Neuronal stem cell (in vitro differentiated cells): ENCODE results near the gene GOSR2.

Experiments
- DNase-seq: peaks from one replicate; pipeline ENCODE4 v3.0.0-alpha.2; 2013; ENCODE audit warnings: low spot score
- H2AFZ ChIP-seq: one replicate; pipeline ENCODE4 v1.6.1; 2013; ENCODE audit warnings: mild to moderate bottlenecking, low read length, inconsistent platforms
- H2AK5ac ChIP-seq: 2 replicates; pipeline ENCODE4 v1.6.1; 2013; ENCODE audit warnings: low read depth, mild to moderate bottlenecking, inconsistent platforms, low read length, moderate library complexity, mixed read lengths
- H2BK120ac ChIP-seq: 2 replicates; pipeline ENCODE4 v1.6.1; 2013; ENCODE audit warnings: low read depth, mild to moderate bottlenecking, inconsistent platforms, low read length, moderate library complexity, mixed read lengths
- H2BK12ac ChIP-seq: one replicate; pipeline ENCODE4 v1.6.1; 2013; ENCODE audit warnings: low read length, inconsistent platforms
- H2BK15ac ChIP-seq: 2 replicates; pipeline ENCODE4 v1.6.1; 2013; ENCODE audit warnings: mild to moderate bottlenecking, low read length, inconsistent platforms, mixed read lengths
- H2BK5ac ChIP-seq: one replicate; pipeline ENCODE4 v1.6.1; 2013; ENCODE audit warnings: inconsistent platforms, mild to moderate bottlenecking, low read length, moderate library complexity
- H3K14ac ChIP-seq: one replicate; pipeline ENCODE4 v1.6.1; 2013; ENCODE audit warnings: low read length, inconsistent platforms
- H3K18ac ChIP-seq: 2 replicates; pipeline ENCODE4 v1.6.1; 2013; ENCODE audit warnings: low read length, inconsistent platforms
- H3K23ac ChIP-seq: 2 replicates; pipeline ENCODE4 v1.6.1; 2013; ENCODE audit warnings: low read depth, mild to moderate bottlenecking, mixed read lengths, low read length, inconsistent platforms; ENCODE audit not compliant: poor library complexity
- H3K27ac ChIP-seq: replicated peaks from 3 replicates; pipeline ENCODE4 v1.5.1; 2013; ENCODE audit warnings: low read length, inconsistent platforms
- H3K27me3 ChIP-seq, 3 experiments: 2 replicates each; pipeline ENCODE4 v1.6.1; 2013; ENCODE audit warnings: low read length in 3 of 3, mild to moderate bottlenecking in 2 of 3, inconsistent platforms in 1 of 3, low read depth in 1 of 3, mixed read lengths in 1 of 3, moderate library complexity in 1 of 3; ENCODE audit not compliant: control insufficient read depth in 3 of 3, insufficient read depth in 3 of 3
- H3K36me3 ChIP-seq, 2 donors: replicated peaks in 1 of 2; 2 replicates each; pipeline ENCODE4 v1.6.1; 2013; ENCODE audit warnings: low read length in 2 of 2; ENCODE audit not compliant: control insufficient read depth in 2 of 2, insufficient read depth in 2 of 2
- H3K4ac ChIP-seq: 2 replicates; pipeline ENCODE4 v1.6.1; 2013; ENCODE audit warnings: inconsistent platforms, mild to moderate bottlenecking, low read length, moderate library complexity
- H3K4me1 ChIP-seq, 2 donors: 1 replicate in 1 of 2; 2 replicates in 1 of 2; pipeline ENCODE4 v1.6.1; 2013; ENCODE audit warnings: low read length in 2 of 2, low read depth in 1 of 2; ENCODE audit not compliant: control insufficient read depth in 2 of 2, insufficient read depth in 1 of 2
- H3K4me2 ChIP-seq: one replicate; pipeline ENCODE4 v1.6.1; 2013; ENCODE audit warnings: mild to moderate bottlenecking, low read length, inconsistent platforms; ENCODE audit not compliant: insufficient read depth, poor library complexity, severe bottlenecking
- H3K4me3 ChIP-seq, 2 donors: 2 replicates each; pipeline ENCODE4 v1.5.1; 2013; ENCODE audit warnings: low read length in 2 of 2, mild to moderate bottlenecking in 2 of 2, inconsistent platforms in 1 of 2, moderate library complexity in 1 of 2
- H3K79me1 ChIP-seq: one replicate; pipeline ENCODE4 v1.6.1; 2013; ENCODE audit warnings: low read depth, mild to moderate bottlenecking, inconsistent platforms, low read length, moderate library complexity
- H3K9ac ChIP-seq: one replicate; pipeline ENCODE4 v1.6.1; 2013; ENCODE audit warnings: mild to moderate bottlenecking, low read depth, low read length, inconsistent platforms; ENCODE audit not compliant: poor library complexity
- H3K9me3 ChIP-seq, 2 donors: replicated peaks in 1 of 2; 2 replicates each; pipeline versions ENCODE3 to v1.6.1; 2013; ENCODE audit warnings: low read length in 2 of 2, mild to moderate bottlenecking in 2 of 2, inconsistent platforms in 1 of 2, low read depth in 1 of 2, mixed read lengths in 1 of 2, moderate library complexity in 1 of 2; ENCODE audit not compliant: control insufficient read depth in 2 of 2, insufficient read depth in 1 of 2
- H4K8ac ChIP-seq: one replicate; pipeline ENCODE4 v1.6.1; 2013; ENCODE audit warnings: low read depth, mild to moderate bottlenecking, inconsistent platforms, low read length, moderate library complexity
- H4K91ac ChIP-seq: one replicate; pipeline ENCODE4 v1.6.1; 2013; ENCODE audit warnings: low read length, low read depth, mild to moderate bottlenecking, inconsistent platforms; ENCODE audit not compliant: poor library complexity
- WGBS, 2 donors: extraction: QIAGEN DNeasy Blood & Tissue Kit; methylation state at CpG; one replicate each; pipeline ENCODE4 v1.1.7; 2013; ENCODE audit warnings: missing lambda C conversion rate in 2 of 2, mixed read lengths in 1 of 2; ENCODE audit not compliant: insufficient read length in 2 of 2, insufficient replicate concordance in 1 of 2; ENCODE audit errors: extremely low coverage in 2 of 2; 5-methylcytosine and 5-hydroxymethylcytosine counted together

Gene GOSR2

GRCh38 chr17:46903762-46904672 is 18.9 kb upstream of the GOSR2 start:
- Histone ChIP-seq H3K27me3 (peaks cover 0 to 20% (median 0%) of the 10 kb centered on the region in 3 experiments), H3K9ac (peak overlapping the region; percentile 40), H3K18ac (no peak overlapping the region), H2BK5ac (no peak overlapping the region), H2BK120ac (no peak overlapping the region), H3K14ac (peak overlapping the region; percentile 94), H3K4me2 (no peak overlapping the region), H3K23ac (no peak overlapping the region), H4K91ac (no peak overlapping the region), H3K36me3 (no peaks in the 10 kb centered on the region), H3K27ac (no peak overlapping the region), H2BK12ac (no peak overlapping the region), H4K8ac (no peak overlapping the region), H2BK15ac (no peak overlapping the region), H3K4me3 (no peak overlapping the region), H2AFZ (no peak overlapping the region), H3K79me1 (no peaks in the 10 kb centered on the region), H3K9me3 (no peaks in the 10 kb centered on the region), H3K4me1 (peaks cover 4% of the 10 kb centered on the region in 2 donors), H3K4ac (no peak overlapping the region), H2AK5ac (no peak overlapping the region)
- DNase-seq, result no peak
- 100% methylated on average over 1 of the region's 4 CpGs; no CpG with 5 or more reads in 1 of the 2 donors for WGBS, 2 donors

- Histone ChIP-seq H3K4me2 (no peak overlapping the region), H2BK12ac (peak overlapping the region; percentile 30), H3K4me1 (peaks cover 4 to 11% of the 10 kb centered on the region in 2 donors), H3K23ac (peak overlapping the region; percentile 89), H3K9ac (no peak overlapping the region), H4K91ac (no peak overlapping the region), H2AK5ac (peak overlapping the region; percentile 45), H4K8ac (no peak overlapping the region), H3K14ac (peak overlapping the region; percentile 47), H2AFZ (peak overlapping the region; percentile 54), H2BK120ac (no peak overlapping the region), H3K27me3 (peaks cover 0 to 32% (median 3%) of the 10 kb centered on the region in 3 experiments), H2BK15ac (no peak overlapping the region), H2BK5ac (no peak overlapping the region), H3K27ac (no peak overlapping the region), H3K4ac (no peak overlapping the region), H3K18ac (peak overlapping the region; percentile 63), H3K36me3 (no peaks in the 10 kb centered on the region), H3K79me1 (no peaks in the 10 kb centered on the region), H3K9me3 (no peaks in the 10 kb centered on the region), H3K4me3 (no peak overlapping the region)
- WGBS, 2 donors, result no CpG with 5 or more reads among the region's 14 CpGs
- DNase-seq, result no peak
Measured at GRCh38 chr17:46908068-46908737, 14.8 kb upstream of the GOSR2 start.

- Histone ChIP-seq H3K79me1 (no peaks in the 10 kb centered on the region), H3K4me1 (peaks cover 4 to 11% of the 10 kb centered on the region in 2 donors), H4K91ac (no peak overlapping the region), H2BK12ac (no peak overlapping the region), H3K4me3 (no peak overlapping the region), H3K27me3 (peaks cover 0 to 31% (median 4%) of the 10 kb centered on the region in 3 experiments), H2AK5ac (no peak overlapping the region), H3K36me3 (no peaks in the 10 kb centered on the region), H3K18ac (no peak overlapping the region), H2AFZ (no peak overlapping the region), H3K23ac (no peak overlapping the region), H2BK15ac (peak overlapping the region; percentile 54), H3K14ac (no peak overlapping the region), H3K9me3 (no peaks in the 10 kb centered on the region), H2BK5ac (no peak overlapping the region), H4K8ac (no peak overlapping the region), H3K9ac (no peak overlapping the region), H3K4me2 (no peak overlapping the region), H3K4ac (no peak overlapping the region), H2BK120ac (no peak overlapping the region), H3K27ac (no peak overlapping the region)
- DNase-seq, result no peak
- no CpG with 5 or more reads among the region's 10 CpGs for WGBS, 2 donors
Measured at GRCh38 chr17:46910179-46910927, 12.6 kb upstream of the GOSR2 start.
